ENCODE measurements around the gene ERO1B.

Gene ERO1B

GRCh38 chr1:236292425-236292824, 10.7 kb upstream of the ERO1B start:
- DNase-seq, result no peak

DNA sequence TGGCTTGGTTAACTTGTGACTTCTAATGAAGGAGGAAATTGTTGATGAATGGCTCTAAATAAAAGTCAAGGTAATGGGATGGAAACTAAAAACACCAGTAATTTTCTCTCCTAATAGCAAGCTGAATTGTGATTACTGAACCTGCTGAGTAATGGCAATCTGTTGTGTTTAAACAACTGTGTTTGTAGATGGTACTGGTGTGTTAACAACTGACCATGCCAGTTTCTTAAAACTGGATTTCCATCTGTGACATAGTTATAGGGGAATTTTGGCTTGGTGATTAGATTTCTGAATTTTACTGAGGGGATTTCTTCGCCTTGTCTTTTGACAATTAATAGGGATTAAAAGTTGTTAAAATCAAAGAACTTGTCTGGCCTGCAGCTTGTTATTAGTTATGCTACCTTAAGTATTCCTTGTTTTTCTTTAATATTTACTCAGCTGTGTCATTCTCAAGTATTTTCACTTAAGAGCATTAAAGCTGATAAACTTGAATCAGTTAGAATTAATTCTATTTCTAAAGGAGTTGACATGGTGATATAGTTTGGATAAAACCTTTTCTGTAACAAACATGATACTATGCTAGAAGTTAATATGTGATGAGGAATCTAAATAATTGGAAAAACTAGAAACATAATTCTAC, 7.9 kb upstream of the ERO1B start:
- DNase-seq, result no peak

DNA sequence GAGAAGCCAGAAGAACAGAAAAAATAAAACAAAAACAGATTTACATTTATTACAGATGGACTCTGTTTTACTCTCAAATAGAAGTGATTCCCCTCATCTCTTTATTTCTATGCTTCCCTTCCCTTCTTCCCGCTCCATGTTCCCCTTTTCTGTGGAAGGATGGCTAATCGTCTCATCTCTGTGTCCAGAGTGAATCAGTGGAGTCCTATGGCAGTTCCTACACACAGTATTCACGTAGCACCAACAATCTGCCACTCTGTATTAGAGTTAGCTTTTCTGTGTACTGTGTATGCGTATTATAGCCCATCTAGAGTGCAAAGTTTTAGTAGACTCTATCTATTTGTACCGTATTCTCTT, 6.8 kb upstream of the ERO1B start:
- DNase-seq, result no peak

DNA sequence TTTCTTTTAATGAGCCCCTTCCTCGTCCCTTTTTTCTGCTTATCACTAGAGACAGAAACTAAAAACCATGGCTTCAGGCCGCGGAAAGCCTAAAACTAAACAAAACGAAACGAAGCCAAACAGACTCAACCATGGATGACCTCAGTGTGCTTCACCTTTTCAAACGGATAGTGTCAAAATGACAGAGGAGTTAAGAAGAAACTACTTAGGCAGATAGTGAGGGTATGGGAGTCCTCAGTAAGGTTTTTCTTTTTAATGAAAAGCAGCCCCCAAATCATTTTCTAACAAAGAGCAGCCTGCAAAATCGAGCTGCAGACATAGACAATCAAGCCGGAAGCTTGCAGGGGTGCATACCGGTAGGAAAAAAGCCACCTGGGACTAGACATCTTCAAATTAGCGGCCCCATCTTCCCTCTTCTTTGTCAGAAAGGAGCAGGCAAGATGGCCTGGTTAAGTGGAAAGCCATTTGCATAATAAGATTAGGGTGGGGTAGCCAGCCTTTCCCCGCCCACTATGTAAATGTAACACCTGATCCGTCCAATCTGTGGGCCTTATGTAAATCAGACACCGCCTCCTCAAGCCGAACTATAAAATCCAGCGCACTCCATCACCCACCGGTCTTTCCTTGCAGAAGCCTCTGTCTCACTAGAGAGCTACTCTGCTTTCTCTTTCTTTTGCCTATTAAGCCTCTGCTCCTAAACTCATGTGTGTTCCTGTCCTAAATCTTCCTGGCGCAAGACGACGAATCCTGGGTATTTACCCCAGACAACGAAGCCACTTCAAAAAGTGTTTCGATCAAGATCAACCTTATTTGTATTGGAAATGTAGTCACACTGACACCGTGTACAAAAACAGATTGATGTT, 6.2 kb upstream of the ERO1B start:
- peak in 1 of 2 experiments; percentile 22 for DNase-seq

DNA sequence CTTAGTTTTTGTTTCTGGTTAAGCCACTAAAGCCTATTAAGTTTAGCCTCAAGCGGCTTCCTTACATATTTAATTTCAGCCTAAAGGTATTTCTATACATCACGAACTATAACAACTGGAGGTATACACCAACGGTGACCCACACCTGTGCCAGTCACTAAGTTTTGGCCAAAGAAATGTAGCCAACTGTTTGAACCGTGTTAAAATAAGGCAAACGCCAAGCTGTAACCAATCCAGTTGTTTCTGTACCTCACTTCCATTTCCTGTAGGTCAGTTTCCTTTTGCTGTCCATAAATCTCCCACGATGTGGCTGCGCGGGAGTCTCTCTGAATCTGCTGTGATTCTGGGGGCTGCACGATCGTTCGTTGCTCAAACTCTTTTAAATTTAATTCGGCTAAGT, 5.6 kb upstream of the ERO1B start:
- DNase-seq, result no peak

DNA sequence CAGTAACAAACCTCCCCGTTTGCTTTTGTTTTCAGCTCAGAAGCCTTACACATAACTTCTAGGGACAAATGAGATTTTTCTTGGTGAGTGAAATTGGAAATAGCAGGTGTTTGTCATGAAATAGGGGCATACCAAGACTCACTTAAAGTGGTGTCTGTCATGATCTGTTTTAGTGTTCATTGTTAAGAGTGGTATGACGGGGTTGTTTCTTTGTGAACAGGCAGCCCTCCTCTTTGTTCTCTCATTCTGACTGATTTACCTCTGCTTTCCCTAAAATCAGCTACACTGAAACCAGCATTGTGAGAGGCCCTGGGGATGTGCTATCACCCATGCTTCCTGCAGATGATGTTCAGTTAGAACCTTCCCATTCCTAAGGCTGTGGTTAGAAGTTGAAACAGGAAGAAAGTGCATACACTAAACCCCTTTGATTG, 2.5 kb upstream of the ERO1B start:
- DNase-seq, result no peak

DNA sequence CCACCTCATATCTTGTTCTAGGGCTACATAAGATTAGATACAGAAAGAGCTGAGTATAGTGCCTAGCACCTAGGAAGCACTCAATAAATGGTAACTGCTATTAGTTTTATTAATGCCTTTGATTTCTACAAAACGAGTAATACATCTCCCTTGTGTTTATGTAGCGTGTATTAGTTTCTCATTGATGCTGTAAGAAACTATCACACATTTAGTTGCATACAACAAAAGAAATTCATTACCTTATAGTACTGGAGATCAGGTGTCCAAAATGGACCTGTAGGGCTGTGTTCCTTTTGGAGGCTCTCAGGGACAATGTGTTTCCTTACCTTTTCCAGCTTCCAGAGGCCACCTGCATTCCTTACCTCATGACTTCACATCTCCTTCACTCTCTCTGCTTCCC, 961 bp upstream of the ERO1B start:
- no peak for DNase-seq

DNA sequence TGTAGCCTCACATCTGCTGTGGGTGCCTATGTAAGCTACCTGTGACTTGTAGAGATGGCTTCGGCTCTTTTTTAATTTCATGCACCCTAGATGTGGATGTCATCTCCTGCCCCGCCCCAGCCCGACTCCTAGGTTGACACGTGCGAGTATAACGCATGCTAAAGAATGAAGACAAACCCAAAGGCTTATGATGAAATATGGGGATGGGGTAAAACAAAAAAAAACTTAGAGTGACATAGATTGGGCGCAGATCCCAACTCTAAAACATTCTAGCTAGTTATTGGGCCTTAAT, 613 bp upstream of the ERO1B start:
- DNase-seq, result no peak

DNA sequence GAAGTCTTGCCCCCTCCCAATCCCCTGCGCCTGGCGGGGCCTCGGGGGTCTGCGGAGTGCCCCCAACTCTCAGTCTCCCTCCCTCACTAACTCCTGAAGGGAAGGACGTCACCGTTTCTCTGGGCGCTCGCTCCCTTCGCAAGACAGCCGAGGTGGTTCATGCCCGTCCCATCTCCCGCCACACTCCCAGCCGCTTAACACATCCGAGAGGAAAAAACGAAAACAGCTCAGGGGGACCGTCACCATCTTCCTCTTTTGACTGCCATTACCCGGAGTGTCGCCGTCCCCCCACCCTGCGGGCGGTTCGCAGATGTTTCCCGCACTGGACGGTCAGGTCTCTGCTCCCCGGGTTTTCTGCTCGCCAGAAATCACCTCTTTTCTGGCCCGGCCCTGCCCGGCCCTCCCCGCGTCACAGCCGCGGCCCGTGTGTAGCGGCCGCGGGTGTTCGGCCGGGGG, 532 bp downstream of the ERO1B start:
- peak; percentile 2 to 38 for DNase-seq

DNA sequence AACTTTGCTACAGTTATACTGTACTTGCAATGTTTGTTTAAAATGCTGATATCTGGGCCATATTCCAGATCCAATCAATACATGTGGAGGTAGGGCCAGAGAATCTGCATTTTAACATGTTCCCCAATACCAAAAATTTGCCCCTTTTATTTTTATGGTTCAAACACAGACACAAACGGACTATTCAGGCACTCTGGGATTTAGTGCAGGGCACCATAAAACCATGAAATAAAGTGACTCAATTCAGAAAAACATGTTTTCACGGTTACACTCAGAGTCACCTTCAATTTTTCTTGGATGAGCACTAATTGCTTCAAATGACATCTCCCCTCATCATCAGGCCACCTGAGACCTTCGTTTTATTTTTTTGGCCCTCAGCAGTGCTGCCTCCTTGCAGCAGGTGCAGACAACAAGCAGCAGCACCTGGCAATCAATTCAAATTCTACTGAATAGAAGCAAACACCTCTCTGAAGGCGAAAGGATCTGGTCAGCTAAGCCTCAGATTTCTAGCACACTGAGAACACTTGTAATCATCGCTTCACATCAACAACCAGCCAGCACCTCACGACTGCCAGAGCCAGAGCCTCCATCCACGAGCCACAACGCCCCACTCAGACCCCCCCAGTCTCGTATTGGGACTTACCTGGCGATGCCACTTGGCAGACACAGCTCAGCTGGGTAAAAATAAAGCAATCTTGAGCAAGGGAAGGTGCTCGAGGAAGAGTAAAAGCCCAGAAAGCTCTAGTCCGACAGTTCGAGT, 1.1 kb downstream of the ERO1B start:
- DNase-seq, result peak; percentile 18 to 59

DNA sequence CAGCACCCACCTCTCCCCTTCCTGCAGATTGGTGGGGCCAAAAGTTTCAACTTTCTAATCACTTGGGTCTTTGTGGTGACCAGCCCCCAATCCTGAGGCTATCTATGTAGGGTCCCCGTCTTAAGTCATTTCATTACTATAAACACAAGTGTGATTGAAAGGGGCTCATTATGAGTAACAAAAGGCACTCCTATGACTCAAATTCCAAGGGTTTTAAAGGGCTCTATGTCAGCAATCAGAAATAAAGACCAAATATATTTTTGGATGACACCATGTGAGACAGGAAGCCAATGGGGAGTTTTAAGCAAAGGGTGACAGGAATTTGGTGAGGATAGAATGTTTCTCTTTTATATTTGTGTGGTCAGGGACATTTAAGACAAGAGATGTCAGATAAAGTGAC, 6.2 kb downstream of the ERO1B start:
- no peak for DNase-seq

- no peak for DNase-seq
These were observed 6.7 kb downstream of the ERO1B start for GRCh38 chr1:236275061-236275460.

GRCh38 chr1:236273358-236273757, 8.4 kb downstream of the ERO1B start:
- no peak for DNase-seq

DNA sequence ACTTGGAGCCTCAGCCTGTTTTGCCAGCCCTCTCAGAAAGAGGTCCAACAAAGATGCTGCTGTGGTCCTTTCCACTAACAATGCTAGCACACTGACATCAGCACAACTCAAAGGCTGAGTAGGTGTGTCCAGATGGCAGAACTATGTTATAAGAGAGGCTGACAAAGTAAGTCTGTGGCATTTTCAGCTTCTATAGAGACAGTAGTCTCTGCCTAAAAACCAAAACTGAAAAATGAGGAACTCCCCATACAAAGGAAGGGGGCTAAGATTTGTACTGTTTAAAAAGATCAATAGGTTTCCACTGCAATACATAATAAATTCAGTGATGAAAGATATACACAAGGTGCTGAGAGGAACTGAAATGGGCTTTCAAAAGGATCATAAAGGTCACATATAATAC, 12.3 kb downstream of the ERO1B start:
- DNase-seq, result no peak

GRCh38 chr1:236261898-236262297, 19.9 kb downstream of the ERO1B start:
- DNase-seq, result no peak

GRCh38 chr1:236261033-236261432, 20.7 kb downstream of the ERO1B start:
- no peak for DNase-seq

GRCh38 chr1:236259043-236259442, 22.7 kb downstream of the ERO1B start:
- DNase-seq, result no peak

- DNase-seq, result no peak
These were observed 23.6 kb downstream of the ERO1B start for GRCh38 chr1:236258114-236258622.

DNA sequence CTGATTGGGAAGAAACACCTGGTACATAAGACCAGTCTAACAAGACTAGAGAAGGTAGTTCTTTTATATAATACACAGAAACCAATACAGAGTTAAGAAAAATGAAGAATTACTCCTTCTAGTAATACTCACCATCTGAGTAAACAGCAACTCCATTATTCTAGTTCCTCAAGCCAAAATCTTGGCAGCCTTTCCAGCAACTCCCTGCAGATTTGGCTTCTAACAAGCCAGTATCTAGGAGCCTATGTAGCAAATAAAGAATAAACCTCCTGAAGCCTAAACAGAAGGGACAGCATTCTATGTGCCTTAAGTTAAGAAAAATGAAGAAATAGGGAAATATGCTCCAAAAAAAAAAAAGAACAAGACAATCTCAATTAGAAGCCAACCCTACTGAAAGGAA, 24.5 kb downstream of the ERO1B start:
- no peak for DNase-seq

DNA sequence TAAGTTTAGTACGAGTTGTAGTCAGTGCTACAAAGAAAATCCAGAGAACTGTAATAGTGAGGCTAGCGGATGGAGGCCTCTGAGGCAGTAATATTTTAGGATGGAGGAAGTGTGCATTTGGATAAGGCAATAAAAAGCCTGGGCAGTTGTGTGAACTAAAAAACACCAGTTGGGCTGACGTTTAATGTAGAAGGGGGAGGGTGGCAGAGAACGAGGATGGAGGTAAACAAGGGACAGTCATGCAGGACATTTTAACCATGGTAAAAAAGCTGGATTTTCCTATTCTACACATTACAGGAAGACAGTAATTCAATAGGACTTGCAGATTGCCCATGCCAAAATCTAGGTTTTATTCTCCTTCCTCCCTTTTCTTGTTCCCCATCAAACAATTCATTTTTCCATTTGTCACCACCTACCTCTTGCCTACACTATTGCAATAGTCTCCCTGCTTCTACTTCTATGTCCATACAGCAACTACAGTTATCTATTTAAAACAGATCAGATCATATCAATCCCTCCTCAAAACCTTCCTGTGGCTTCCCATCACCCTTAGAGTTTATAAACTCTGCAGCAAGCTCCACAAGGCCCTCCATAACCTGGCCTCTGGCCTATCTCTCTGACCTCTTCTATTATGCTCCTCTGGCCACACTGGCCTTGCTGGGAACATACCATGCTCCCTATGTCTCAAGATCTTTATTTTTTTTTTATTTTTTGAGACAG, 27.7 kb downstream of the ERO1B start:
- DNase-seq, result no peak

GRCh38 chr1:236253119-236253518, 28.6 kb downstream of the ERO1B start:
- no peak for DNase-seq

- no peak for DNase-seq
These were observed 30.2 kb downstream of the ERO1B start for GRCh38 chr1:236251587-236251986.

DNA sequence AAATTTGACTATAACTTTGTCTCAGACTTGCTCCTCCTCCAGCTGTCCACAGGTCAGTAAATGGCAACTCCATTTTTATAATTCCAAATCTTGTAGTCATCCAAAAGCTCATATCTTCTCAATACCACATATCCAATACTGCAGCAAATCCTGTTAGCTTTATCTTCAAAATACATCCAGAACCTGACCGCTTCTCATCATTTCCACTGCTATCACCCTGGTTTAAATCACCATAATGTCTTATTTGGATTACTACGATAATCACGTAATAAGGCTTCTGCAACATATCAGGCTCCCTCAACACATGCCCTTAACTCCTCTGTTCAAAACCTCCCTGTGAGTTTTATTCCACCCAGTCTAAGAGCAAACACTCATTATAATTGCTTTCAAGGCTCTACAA, 34.5 kb downstream of the ERO1B start:
- DNase-seq, result no peak

Measured in NCI-H526 (cell line).